Liver (tissue), 9 donors: ENCODE results near the gene ADARB1. TPM values are rescaled to one million over a fixed set of nuclear protein-coding genes. Genes with fewer than 3 reads are reported as not detected.

Experiments used
- DNase-seq: peaks from one replicate; pipeline ENCODE4 v3.0.0-alpha.2; 2017; ENCODE audit warnings: low spot score
- H3K27ac ChIP-seq, 2 donors: one replicate each; pipeline ENCODE4 v1.7.0; 2013; ENCODE audit warnings: inconsistent platforms in 2 of 2, low read length in 2 of 2, control low read depth in 1 of 2, low read depth in 1 of 2, mild to moderate bottlenecking in 1 of 2
- H3K27me3 ChIP-seq, 4 donors: one replicate each; pipeline versions ENCODE4 v1.6.1 to v1.7.0; 2013; ENCODE audit warnings: low read length in 3 of 4, inconsistent platforms in 1 of 4, mild to moderate bottlenecking in 1 of 4, moderate library complexity in 1 of 4; ENCODE audit not compliant: control insufficient read depth in 4 of 4, insufficient read depth in 4 of 4
- H3K36me3 ChIP-seq, 4 donors: one replicate each; pipeline versions ENCODE4 v1.6.1 to v1.7.0; 2013; ENCODE audit warnings: low read length in 3 of 4, mild to moderate bottlenecking in 3 of 4, low read depth in 1 of 4, moderate library complexity in 1 of 4; ENCODE audit not compliant: control insufficient read depth in 4 of 4, insufficient read depth in 3 of 4
- H3K4me1 ChIP-seq, 4 donors: one replicate each; pipeline versions ENCODE4 v1.6.1 to v1.7.0; 2013; ENCODE audit warnings: low read length in 3 of 4, mild to moderate bottlenecking in 3 of 4, moderate library complexity in 1 of 4; ENCODE audit not compliant: control insufficient read depth in 4 of 4, insufficient read depth in 4 of 4
- H3K4me3 ChIP-seq, 3 donors: one replicate each; pipeline versions ENCODE4 v1.6.1 to v1.7.0; 2013; ENCODE audit warnings: low read length in 3 of 3, control low read depth in 1 of 3, low read depth in 1 of 3, mild to moderate bottlenecking in 1 of 3
- H3K9ac ChIP-seq, 2 donors: one replicate each; pipeline ENCODE4 v1.7.0; 2013; ENCODE audit warnings: low read length in 2 of 2, mild to moderate bottlenecking in 2 of 2, moderate library complexity in 2 of 2, control low read depth in 1 of 2, low read depth in 1 of 2
- H3K9me3 ChIP-seq, 4 donors: one replicate each; pipeline versions ENCODE4 v1.6.1 to v1.7.0; 2013; ENCODE audit warnings: low read length in 3 of 4; ENCODE audit not compliant: control insufficient read depth in 4 of 4
- CTCF ChIP-seq: fragments of 150-350 bp; IDR thresholded peaks from 2 replicates; pipeline ENCODE4 v1.5.1; 2017; ENCODE audit warnings: improper control_type of control experiment, low read depth, low read length; ENCODE audit not compliant: missing input control
- FOXA1 ChIP-seq: IDR thresholded peaks from 2 replicates; pipeline ENCODE4 v1.6.1; 2016; ENCODE audit warnings: antibody characterized with exemption
- FOXA2 ChIP-seq: IDR thresholded peaks from 2 replicates; pipeline ENCODE4 v1.6.1; 2016; ENCODE audit warnings: antibody characterized with exemption
- GABPA ChIP-seq, 2 donors: IDR thresholded peaks in 1 of 2; conservative IDR thresholded peaks in 1 of 2; 2 replicates each; pipeline ENCODE4 v1.6.1; 2016; ENCODE audit warnings: antibody characterized with exemption in 2 of 2, mild to moderate bottlenecking in 1 of 2, moderate library complexity in 1 of 2
- HNF4A ChIP-seq, 2 donors: conservative IDR thresholded peaks; 2 replicates each; pipeline ENCODE4 v1.6.1; 2016; ENCODE audit warnings: antibody characterized with exemption in 2 of 2, mild to moderate bottlenecking in 2 of 2
- HNF4G ChIP-seq: IDR thresholded peaks from 2 replicates; pipeline ENCODE4 v1.6.1; 2016; ENCODE audit warnings: antibody characterized with exemption
- JUND ChIP-seq, 2 donors: IDR thresholded peaks; 2 replicates each; pipeline ENCODE4 v1.6.1; 2016; ENCODE audit warnings: antibody characterized with exemption in 2 of 2
- MAX ChIP-seq: IDR thresholded peaks from 2 replicates; pipeline ENCODE4 v1.6.1; 2016; ENCODE audit warnings: antibody characterized with exemption
- NR2F2 ChIP-seq: IDR thresholded peaks from 2 replicates; pipeline ENCODE4 v1.6.1; 2016; ENCODE audit warnings: antibody characterized with exemption
- RAD21 ChIP-seq, 2 donors: IDR thresholded peaks; 2 replicates each; pipeline ENCODE4 v1.6.1; 2016; ENCODE audit warnings: antibody characterized with exemption in 2 of 2, mild to moderate bottlenecking in 2 of 2
- REST ChIP-seq: IDR thresholded peaks from 2 replicates; pipeline ENCODE4 v1.6.1; 2016; ENCODE audit warnings: antibody characterized with exemption, mild to moderate bottlenecking
- SP1 ChIP-seq: IDR thresholded peaks from 2 replicates; pipeline ENCODE4 v1.6.1; 2018; ENCODE audit warnings: antibody characterized with exemption, mild to moderate bottlenecking
- TAF1 ChIP-seq: conservative IDR thresholded peaks from 2 replicates; pipeline ENCODE4 v1.6.1; 2016; ENCODE audit warnings: antibody characterized with exemption, mild to moderate bottlenecking
- ZBTB33 ChIP-seq: IDR thresholded peaks from 2 replicates; pipeline ENCODE4 v1.6.1; 2016; ENCODE audit warnings: antibody characterized with exemption
- WGBS: extraction: QIAGEN DNeasy Blood & Tissue Kit; methylation state at CpG from one replicate; pipeline ENCODE4 v1.1.7; 2013; 5-methylcytosine and 5-hydroxymethylcytosine counted together
- polyA plus RNA-seq, 2 donors: library from polyadenylated mRNA; stranded (reverse) in 1 of 2; unstranded in 1 of 2; fragments of 200-250 nt in 1 of 2; fragments of >200 nt in 1 of 2; fragmentation: Nextera tagmentation in 1 of 2; extraction: Ambion mirVana in 1 of 2; gene quantifications; one replicate each; pipeline versions ENCODE4 v1.2.1 to v1.2.3, GENCODE V29; 2013 to 2015
- total RNA-seq, 2 donors: library from RNA; depleted of rRNA; stranded (reverse); fragments of >200 nt; gene quantifications; one replicate each; pipeline ENCODE4 v1.2.3, GENCODE V29; 2014
- TF ChIP-seq, protein P1 (sequence below): IDR thresholded peaks from 2 replicates; pipeline ENCODE4 v1.6.1; 2016; ENCODE audit warnings: antibody characterized with exemption
- donor health status: healthy.
- donor health status: healthy.
- donor health status: healthy.
- donor health status: healthy.
- donor health status: healthy.

ADARB1 gene
- total and polyA plus RNA-seq, 4 donors, result 1.6 to 7.8 (median 2.9) TPM

GRCh38 chr21:45226540-45227326 is 152.4 kb downstream of the ADARB1 start (continued):
- no peak for TF ChIP-seq CTCF
- TF ChIP-seq FOXA1, result no peak
- no peak for TF ChIP-seq RAD21 (IDR thresholded peaks at IDR 0.05)
- no peak for TF ChIP-seq JUND (IDR thresholded peaks at IDR 0.05)
- TF ChIP-seq, protein P1, sequence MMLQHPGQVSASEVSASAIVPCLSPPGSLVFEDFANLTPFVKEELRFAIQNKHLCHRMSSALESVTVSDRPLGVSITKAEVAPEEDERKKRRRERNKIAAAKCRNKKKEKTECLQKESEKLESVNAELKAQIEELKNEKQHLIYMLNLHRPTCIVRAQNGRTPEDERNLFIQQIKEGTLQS, result no peak
- TF ChIP-seq HNF4A (conservative IDR thresholded peaks at IDR 0.05), result no peak
- no peak for TF ChIP-seq MAX

DNA sequence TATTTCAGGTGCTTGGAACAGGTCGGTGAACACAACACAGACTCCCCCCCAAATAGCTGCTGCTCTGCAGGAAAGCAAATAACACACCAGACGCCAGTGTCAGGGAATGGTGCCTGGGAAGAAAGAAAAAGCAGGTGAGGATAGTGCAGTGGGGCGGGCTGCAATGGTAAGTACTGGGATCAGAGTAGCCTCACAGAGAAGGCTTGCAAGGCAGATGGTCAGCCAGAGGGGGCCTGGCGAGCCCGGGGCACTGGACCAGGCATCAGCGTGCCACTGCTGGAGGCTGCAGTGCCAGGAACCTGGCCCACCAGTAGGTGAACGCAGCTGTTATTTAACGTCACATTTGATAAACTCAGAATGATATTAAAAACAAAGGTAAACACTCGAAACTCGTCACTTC is 153.4 kb downstream of the ADARB1 start:
- DNase-seq, result no peak
- Histone ChIP-seq H3K36me3 (peaks cover 0 to 2% (median 0%) of the 10 kb centered on the region in 4 donors), H3K9me3 (no peaks in the 10 kb centered on the region), H3K27me3 (peaks cover 0 to 2% (median 0%) of the 10 kb centered on the region in 4 donors), H3K9ac (no peak overlapping the region), H3K4me1 (no peaks in the 10 kb centered on the region), H3K4me3 (no peak overlapping the region), H3K27ac (no peak overlapping the region)
- WGBS, result 79% methylated on average over 10 of the region's 10 CpGs
- TF ChIP-seq TAF1 (no peak), NR2F2 (no peak), HNF4G (no peak), FOXA2 (no peak), HNF4A (conservative IDR thresholded peaks at IDR 0.05) (no peak), GABPA (IDR thresholded peaks at IDR 0.05 in 1 of 2, conservative IDR thresholded peaks at IDR 0.05 in 1 of 2) (no peak), ZBTB33 (no peak), SP1 (no peak), MAX (no peak), REST (no peak), CTCF (no peak)
- TF ChIP-seq, protein P1, result no peak
